NCI-H446 (cell line): ENCODE results near the gene ITGAX.

Experiments
- DNase-seq, 2 experiments: peaks; one replicate each; lab custom pipeline; 2025; lab: John Stamatoyannopoulos, UW

The ITGAX gene

GRCh38 chr16:31348579-31348978 is 6.4 kb upstream of the ITGAX start:
- DNase-seq = no peak

DNA sequence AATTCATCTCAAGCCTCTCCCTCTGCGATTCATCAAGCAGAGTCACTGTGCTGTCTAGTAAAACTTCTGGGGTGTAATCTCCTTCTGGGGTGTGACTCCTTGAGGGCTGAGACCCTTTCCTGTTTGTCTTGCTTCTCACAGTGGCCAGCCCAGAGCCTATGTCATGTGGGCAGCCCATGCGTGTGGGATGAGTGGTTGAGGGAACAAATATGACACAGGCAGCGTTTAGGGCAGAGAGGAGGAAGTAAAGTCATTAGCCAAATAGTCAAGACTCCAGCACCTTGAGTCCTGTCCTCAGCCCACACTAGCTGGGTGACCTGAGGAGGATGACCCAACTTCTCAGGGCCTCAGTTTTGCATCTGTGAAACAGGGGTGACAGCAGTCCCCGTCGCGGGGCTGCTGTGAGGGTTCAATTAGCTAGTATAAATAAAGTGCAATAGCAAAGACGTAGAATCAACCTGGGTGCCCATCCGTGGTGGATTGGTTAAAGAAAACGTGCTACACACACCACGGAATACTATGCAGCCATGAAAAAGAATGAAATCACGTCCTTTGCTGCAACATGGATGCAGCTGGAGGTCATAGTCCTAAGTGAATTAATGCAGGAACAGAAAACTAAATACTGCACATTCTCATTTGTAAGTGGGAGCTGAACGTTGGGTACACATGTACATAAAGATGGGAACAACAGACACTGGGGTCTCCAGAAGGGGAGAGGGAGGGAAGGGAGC is 4.5 kb upstream of the ITGAX start:
- DNase-seq = no peak

DNA sequence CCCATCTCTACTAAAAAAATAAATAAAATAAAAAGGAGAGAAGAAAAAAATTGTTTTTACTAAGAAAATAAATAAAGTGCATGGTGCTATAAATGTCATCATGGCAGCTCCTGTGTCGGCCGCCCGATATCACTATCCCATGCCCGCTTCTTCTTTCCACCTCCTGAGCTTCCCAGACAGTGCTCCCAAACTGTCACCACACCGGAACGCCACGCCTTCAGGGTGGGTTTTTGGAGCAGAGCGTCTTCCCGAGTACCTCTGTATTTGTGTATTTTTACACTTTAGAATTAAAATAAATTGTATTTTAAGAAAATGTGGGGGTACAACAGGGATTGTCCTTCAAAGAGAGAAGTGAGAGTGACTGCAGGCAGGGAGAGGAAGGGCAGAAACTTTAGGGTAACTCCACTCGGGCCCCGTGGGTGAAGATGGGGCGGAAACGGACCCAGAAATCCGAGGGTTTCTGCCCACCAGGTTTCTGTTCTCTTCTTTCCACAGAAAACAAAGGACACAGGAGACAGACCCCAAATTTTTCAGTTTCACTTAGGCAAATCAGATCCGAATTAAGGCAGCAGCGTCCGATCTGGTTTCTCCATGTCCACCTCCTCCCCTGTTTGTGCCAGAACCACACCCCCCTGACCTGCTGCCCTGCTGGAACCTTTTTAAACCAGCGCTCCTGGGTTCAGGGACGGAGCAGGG is 3.6 kb upstream of the ITGAX start:
- DNase-seq = no peak

DNA sequence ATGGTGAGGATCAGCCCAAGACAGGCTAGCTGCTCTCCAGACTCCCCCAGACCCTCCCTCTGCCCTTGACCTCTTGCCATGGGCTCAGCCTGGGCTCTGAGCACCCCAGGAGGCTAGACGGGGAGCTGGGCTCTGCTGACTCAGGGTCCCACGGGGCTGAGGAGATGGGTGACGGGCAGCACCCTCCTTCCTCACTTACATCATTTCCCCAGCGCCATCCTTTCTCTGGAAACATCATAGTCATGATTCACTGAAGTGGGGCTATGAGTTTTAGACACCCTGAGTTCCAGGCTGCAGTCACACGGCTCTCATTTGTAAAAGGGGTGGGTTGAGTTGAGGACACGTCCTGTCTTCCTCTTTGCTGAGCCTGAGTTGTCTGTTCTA is 3.0 kb upstream of the ITGAX start:
- no peak for DNase-seq

GRCh38 chr16:31352376-31353115 is 2.4 kb upstream of the ITGAX start:
- no peak for DNase-seq

DNA sequence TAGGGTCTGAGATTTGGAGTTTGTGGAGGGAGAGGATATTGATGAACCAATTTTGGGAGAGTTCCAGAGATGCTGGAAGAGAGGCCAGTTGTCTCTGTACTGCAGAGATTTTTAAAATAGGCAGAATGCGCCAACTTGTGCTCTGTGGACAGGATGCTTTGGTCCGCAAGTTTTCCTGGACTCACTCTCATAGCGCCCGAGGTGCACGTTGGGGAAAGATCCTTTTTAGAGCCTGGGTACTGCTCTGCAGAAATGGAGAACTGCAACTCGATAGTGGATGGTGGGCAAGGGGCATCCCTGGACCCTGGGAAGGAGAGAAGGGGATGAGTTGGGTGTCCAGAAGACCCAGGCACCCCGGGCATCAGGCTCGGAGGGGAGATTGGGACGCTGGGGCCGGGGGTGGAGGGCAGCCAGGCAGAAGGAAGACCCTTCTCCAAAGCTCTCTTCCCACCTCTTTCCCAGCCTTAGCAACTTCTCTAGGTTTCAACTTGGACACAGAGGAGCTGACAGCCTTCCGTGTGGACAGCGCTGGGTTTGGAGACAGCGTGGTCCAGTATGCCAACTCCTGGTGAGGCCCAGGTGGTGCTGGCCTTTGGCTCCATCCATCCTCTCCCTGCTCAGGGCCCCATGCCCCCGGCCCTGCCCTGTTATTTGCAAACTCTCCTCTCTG is 590 bp downstream of the ITGAX start:
- no peak for DNase-seq

GRCh38 chr16:31356566-31357323 is 1.8 kb downstream of the ITGAX start:
- no peak for DNase-seq

- no peak for DNase-seq
These were observed 2.5 kb downstream of the ITGAX start for GRCh38 chr16:31357324-31358109.

DNA sequence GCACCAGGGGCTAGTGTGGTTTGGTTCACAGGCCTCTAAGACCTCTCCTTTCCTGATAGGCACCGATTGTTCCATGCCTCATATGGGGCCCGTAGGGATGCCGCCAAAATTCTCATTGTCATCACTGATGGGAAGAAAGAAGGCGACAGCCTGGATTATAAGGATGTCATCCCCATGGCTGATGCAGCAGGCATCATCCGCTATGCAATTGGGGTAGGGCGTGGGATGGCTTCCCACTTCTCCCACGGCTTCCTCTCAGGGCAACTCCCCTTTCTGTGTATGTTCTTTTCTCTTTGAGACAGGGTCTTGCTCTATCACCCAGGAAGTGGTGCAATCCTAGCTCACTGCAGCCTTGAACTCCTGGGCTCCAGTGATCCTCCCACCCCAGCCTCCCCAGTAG is 5.3 kb downstream of the ITGAX start:
- DNase-seq = no peak

GRCh38 chr16:31361201-31362110 is 6.5 kb downstream of the ITGAX start:
- no peak for DNase-seq

DNA sequence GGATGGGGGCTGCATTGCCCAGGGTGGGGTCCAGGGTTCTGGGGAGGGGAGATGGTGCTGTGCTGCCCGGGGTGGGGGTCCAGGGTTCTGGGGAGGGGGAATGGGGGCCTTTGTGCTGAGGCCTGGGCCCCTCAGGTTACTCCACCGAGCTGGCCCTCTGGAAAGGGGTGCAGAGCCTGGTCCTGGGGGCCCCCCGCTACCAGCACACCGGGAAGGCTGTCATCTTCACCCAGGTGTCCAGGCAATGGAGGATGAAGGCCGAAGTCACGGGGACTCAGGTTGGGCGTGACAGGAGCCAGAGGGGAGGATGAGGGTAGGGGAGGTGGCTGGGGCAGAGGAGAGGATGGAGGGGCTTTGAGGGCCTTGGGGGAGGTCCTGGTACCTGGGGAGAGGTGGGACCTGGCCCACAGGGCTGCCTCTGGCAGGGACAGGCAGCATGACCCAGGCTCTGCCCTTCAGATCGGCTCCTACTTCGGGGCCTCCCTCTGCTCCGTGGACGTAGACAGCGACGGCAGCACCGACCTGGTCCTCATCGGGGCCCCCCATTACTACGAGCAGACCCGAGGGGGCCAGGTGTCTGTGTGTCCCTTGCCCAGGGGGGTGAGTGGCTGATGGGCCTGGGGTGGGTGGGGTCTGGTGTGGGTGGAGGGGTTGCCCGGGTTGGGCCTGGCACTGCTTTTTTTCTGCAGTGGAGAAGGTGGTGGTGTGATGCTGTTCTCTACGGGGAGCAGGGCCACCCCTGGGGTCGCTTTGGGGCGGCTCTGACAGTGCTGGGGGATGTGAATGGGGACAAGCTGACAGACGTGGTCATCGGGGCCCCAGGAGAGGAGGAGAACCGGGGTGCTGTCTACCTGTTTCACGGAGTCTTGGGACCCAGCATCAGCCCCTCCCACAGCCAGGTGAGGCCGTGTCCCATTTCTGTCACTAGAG is 7.8 kb downstream of the ITGAX start:
- DNase-seq = no peak

DNA sequence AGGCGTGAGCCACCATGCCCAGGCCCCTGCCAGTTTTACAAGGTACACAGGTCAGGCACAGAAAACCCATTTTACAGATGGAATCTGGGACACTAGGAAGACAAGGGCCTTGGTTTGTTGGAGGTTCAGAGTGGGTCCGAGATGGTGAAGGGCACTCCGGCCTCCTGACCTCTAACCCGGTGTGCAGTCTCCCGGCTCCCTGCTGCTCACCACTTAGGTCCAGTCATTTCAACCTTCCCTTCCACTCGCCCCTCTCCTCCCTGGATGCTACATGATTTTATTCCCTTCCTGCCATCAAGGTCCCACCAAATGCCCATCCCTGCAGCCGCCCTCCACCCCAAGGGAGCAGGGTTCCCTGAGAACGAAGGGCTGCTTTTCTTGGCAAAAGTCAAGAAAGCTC is 8.7 kb downstream of the ITGAX start:
- DNase-seq = no peak

GRCh38 chr16:31364421-31364820 is 9.4 kb downstream of the ITGAX start:
- no peak for DNase-seq

DNA sequence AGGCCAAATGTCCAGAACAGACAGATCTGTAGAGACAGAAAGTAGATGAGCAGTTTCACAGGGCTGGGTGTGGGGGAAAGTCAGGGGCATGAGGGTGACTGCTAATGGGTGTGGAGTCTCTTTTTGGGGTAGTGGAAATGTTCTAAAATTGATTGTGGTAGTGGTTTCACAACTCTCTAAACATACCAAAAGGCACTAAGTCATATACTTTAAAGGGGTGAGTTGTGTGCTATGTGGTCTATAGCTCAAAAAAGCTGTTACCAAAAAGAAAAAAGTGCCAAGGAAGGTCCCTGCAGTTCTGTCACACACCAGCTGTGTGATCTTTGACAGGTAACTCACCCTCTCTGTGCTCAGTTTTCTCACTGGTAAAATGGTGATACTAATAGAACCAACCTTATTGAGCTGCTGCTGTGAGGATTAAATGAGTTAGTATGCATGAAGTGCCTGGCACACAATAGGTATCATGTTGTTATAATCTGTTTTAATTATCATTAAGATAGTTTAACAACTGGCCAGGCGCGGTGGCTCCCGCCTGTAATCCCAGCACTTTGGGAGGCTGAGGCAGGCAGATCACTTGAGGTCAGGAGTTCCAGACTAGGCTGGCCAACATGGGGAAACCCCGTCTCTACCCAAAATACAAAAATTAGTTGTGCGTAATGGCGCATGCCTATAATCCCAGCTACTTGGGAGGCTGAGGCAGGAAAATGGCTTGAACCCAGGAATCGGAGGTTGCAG is 10.3 kb downstream of the ITGAX start:
- DNase-seq = no peak

DNA sequence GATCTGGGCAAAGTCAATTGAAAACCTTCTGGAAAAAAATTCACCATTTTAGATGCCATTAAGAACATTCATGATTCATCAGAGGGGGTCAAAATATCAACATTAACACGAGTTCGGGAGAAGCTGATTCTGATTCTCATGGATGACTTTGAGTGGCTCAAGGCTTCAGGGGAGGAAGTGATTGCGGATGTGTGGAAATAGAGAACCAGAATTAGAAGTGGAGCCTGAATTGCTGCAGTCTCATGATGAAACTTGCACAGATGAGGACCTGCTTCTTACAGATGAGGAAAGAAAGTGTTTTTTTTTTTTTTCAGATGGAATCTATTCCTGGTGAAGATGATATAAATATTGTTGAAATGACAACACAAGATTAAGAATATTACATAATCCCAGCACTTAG is 12.9 kb downstream of the ITGAX start:
- DNase-seq = no peak

DNA sequence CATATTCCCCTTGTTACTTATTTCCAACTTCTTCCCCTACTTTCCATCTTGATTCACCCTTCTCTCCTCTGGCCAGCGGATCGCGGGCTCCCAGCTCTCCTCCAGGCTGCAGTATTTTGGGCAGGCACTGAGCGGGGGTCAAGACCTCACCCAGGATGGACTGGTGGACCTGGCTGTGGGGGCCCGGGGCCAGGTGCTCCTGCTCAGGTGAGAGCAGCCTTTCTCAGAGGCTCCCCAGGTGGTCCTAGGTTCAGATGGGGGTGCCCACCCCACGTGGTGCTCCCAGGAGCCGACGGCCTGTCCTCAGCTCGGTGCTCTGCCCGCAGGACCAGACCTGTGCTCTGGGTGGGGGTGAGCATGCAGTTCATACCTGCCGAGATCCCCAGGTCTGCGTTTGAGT is 16.0 kb downstream of the ITGAX start:
- DNase-seq = no peak

GRCh38 chr16:31371619-31372484 is 16.9 kb downstream of the ITGAX start:
- DNase-seq = no peak
